ENCODE measurements around the gene CNN2. TPM values are rescaled to one million over a fixed set of nuclear protein-coding genes. Genes with fewer than 3 reads are reported as not detected.

Gene CNN2
- total RNA-seq, 1 experiment from 2014 or later, result 524 TPM

- Histone ChIP-seq H2BK20ac (ENCODE audit: low read depth, low read length, poor library complexity, severe bottlenecking) (no peak overlapping the region), H2BK15ac (ENCODE audit: low read depth, low read length) (no peak overlapping the region), H3K4ac (ENCODE audit: low read depth, low read length) (no peak overlapping the region), H2BK5ac (ENCODE audit: insufficient read length, low read length) (no peak overlapping the region), H3K23me2 (ENCODE audit: insufficient read length, low read depth, low read length, poor library complexity, severe bottlenecking) (no peaks in the 10 kb centered on the region), H4K91ac (ENCODE audit: insufficient read length, low read depth, low read length) (no peak overlapping the region), H3K18ac (ENCODE audit: insufficient read length, low read depth, low read length) (no peak overlapping the region), H3K56ac (ENCODE audit: insufficient read length, low read depth, low read length) (no peak overlapping the region), H3K27me3 (ENCODE audit: insufficient read depth, low read length) (no peaks in the 10 kb centered on the region), H3K79me2 (ENCODE audit: insufficient read depth, low read length) (no peaks in the 10 kb centered on the region), H4K20me1 (ENCODE audit: control insufficient read depth, insufficient read depth, insufficient read length) (no peaks in the 10 kb centered on the region), H2AK5ac (ENCODE audit: insufficient read length, low read length) (no peak overlapping the region), H2AFZ (ENCODE audit: low read length) (no peak overlapping the region), H3K9ac (ENCODE audit: extremely low read depth, insufficient read length, low read length) (no peak overlapping the region), H3K4me2 (ENCODE audit: insufficient read depth, insufficient read length, low read length) (no peak overlapping the region), H3K14ac (ENCODE audit: insufficient read depth, low read length) (no peak overlapping the region; the same call in 1 of the 2 replicates), H3K23ac (ENCODE audit: insufficient read length, low read depth, low read length) (no peak overlapping the region), H2BK12ac (ENCODE audit: insufficient read length, low read depth, low read length) (no peak overlapping the region), H3K27ac (ENCODE audit: insufficient read length, low read depth, low read length) (no peak overlapping the region), H4K5ac (ENCODE audit: insufficient read length, low read depth, low read length) (no peak overlapping the region), H2BK120ac (ENCODE audit: low read depth, low read length, poor library complexity, severe bottlenecking) (no peak overlapping the region), H3T11ph (ENCODE audit: low read length) (no peak overlapping the region), H3K79me1 (ENCODE audit: insufficient read depth, low read depth, low read length, poor library complexity, severe bottlenecking) (no peaks in the 10 kb centered on the region), H3K4me1 (ENCODE audit: insufficient read depth, low read length) (no peaks in the 10 kb centered on the region), H3K9me3 (ENCODE audit: control insufficient read depth, low read depth, low read length) (no peaks in the 10 kb centered on the region), H4K8ac (replicated peaks; ENCODE audit: insufficient read length, low read depth, low read length) (no peak overlapping the region)
- no CpG with 5 or more reads among the region's 31 CpGs for WGBS (ENCODE audit: extremely low coverage, insufficient read length, low lambda C conversion rate)
- no peak for TF ChIP-seq CTCF (conservative IDR thresholded peaks at IDR 0.05)
- DNase-seq, result no peak
- H3K27ac Mint-ChIP-seq, result peak overlapping the region in 1 of 3 experiments; percentile 86; a peak in 2 of 7 replicates
- peaks cover 2 to 15% of the 10 kb centered on the region in 2 experiments; a peak in 3 of 4 replicates for H3K4me1 Mint-ChIP-seq
- H3K27me3 Mint-ChIP-seq (ENCODE audit: low read depth), result no peaks in the 10 kb centered on the region; the same call in 1 of the 2 replicates
- H3K9me3 Mint-ChIP-seq, result no peaks in the 10 kb centered on the region
- H3K36me3 Mint-ChIP-seq (ENCODE audit: insufficient read depth in 1 of 3, low read depth in 3 of 3), result peaks cover 2 to 5% (median 3%) of the 10 kb centered on the region in 3 experiments; a peak in 4 of 7 replicates
- H3K4me3 Mint-ChIP-seq, result no peak overlapping the region
These were observed 24.8 kb downstream of the CNN2 start for GRCh38 chr19:1050989-1051788.

All from H9 (cell line).